Superior temporal gyrus (tissue), 1 donor: ENCODE measurements around the gene SLC15A4.
"Not testable (repeated sequence)": the region's sequence is repeated elsewhere in the genome, so short reads cannot be mapped to it uniquely, and the experiment has no call there.

Experiments
- DNase-seq: peaks from one replicate; pipeline ENCODE4 v3.0.0-alpha.2; 2016; ENCODE audit errors: extremely low spot score

Gene SLC15A4

GRCh38 chr12:128814411-128815261, 9.1 kb downstream of the SLC15A4 start:
- DNase-seq: no peak

- DNase-seq: no peak
Observed at GRCh38 chr12:128813883-128814282, 9.9 kb downstream of the SLC15A4 start.

- DNase-seq: no peak
Observed at GRCh38 chr12:128813392-128813791, 10.4 kb downstream of the SLC15A4 start.

GRCh38 chr12:128811806-128812205, 12.0 kb downstream of the SLC15A4 start:
- no peak for DNase-seq

- DNase-seq: peak; percentile 71
Observed at GRCh38 chr12:128810182-128811127, 13.3 kb downstream of the SLC15A4 start.

GRCh38 chr12:128808651-128809050, 15.1 kb downstream of the SLC15A4 start:
- no peak for DNase-seq

GRCh38 chr12:128807161-128807724, 16.5 kb downstream of the SLC15A4 start:
- peak; percentile 64 for DNase-seq

- DNase-seq: no peak
Observed at GRCh38 chr12:128806573-128806972, 17.2 kb downstream of the SLC15A4 start.

- not testable (repeated sequence) for DNase-seq
Observed at GRCh38 chr12:128805406-128805805, 18.4 kb downstream of the SLC15A4 start.

GRCh38 chr12:128804762-128805161, 19.0 kb downstream of the SLC15A4 start:
- no peak for DNase-seq

- DNase-seq: no peak
Observed at GRCh38 chr12:128803788-128804187, 20.0 kb downstream of the SLC15A4 start.

- DNase-seq: no peak
Observed at GRCh38 chr12:128802756-128803155, 21.0 kb downstream of the SLC15A4 start.

GRCh38 chr12:128801879-128802391, 21.8 kb downstream of the SLC15A4 start:
- no peak for DNase-seq

- no peak for DNase-seq
Observed at GRCh38 chr12:128800606-128801005, 23.2 kb downstream of the SLC15A4 start.

- DNase-seq: no peak
Observed at GRCh38 chr12:128798571-128799341, 25.0 kb downstream of the SLC15A4 start.

- no peak for DNase-seq
Observed at GRCh38 chr12:128797119-128798118, 26.3 kb downstream of the SLC15A4 start.

GRCh38 chr12:128796439-128797118, 27.2 kb downstream of the SLC15A4 start:
- no peak for DNase-seq

- DNase-seq: no peak
Observed at GRCh38 chr12:128795530-128796361, 28.0 kb downstream of the SLC15A4 start.
